Suprapubic skin (tissue), 4 donors: ENCODE measurements around the gene HCK.

Experiments
- CTCF ChIP-seq, 2 donors: fragments of 200-600 bp in 1 of 2; fragments of 450-650 bp in 1 of 2; sonication (generic) in 1 of 2; IDR thresholded peaks; one replicate each; pipeline ENCODE4 v1.5.1; 2016 to 2019; ENCODE audit warnings: antibody characterized with exemption in 2 of 2, mild to moderate bottlenecking in 1 of 2, moderate library complexity in 1 of 2
- EP300 ChIP-seq: sonication (generic); formaldehyde crosslinking; IDR thresholded peaks from one replicate; pipeline ENCODE4 v1.6.1; 2017; ENCODE audit warnings: antibody characterized with exemption
- POLR2AphosphoS5 ChIP-seq, 3 donors: sonication (generic); formaldehyde crosslinking; IDR thresholded peaks; one replicate each; pipeline ENCODE4 v1.6.1; 2017; ENCODE audit warnings: antibody characterized with exemption in 3 of 3

GRCh38 chr20:32088759-32089158 lies 36.7 kb downstream of the HCK start:
- TF ChIP-seq CTCF (IDR thresholded peaks at IDR 0.05), result no peak
- no peak for TF ChIP-seq POLR2AphosphoS5 (IDR thresholded peaks at IDR 0.05)
- no peak for TF ChIP-seq EP300
